Cardiac fibroblast (primary cell): Measurements from ENCODE around the gene FERMT3.

Experiments used
- DNase-seq, 2 donors: peaks; one replicate each; pipeline versions ENCODE4 v3.0.0 to v3.0.0-alpha.2; 2010; ENCODE audit warnings: low read depth in 2 of 2
- H3K4me3 ChIP-seq, 2 donors: replicated peaks in 1 of 2; 1 replicate in 1 of 2; 2 replicates in 1 of 2; pipeline ENCODE4 v1.5.1; 2011; ENCODE audit warnings: low read depth in 2 of 2, low read length in 2 of 2, mild to moderate bottlenecking in 2 of 2, moderate library complexity in 1 of 2
- CTCF ChIP-seq: IDR thresholded peaks from one replicate; pipeline ENCODE4 v1.5.1; 2011; ENCODE audit warnings: low read depth, mild to moderate bottlenecking, low read length, inconsistent platforms

FERMT3 gene

DNA sequence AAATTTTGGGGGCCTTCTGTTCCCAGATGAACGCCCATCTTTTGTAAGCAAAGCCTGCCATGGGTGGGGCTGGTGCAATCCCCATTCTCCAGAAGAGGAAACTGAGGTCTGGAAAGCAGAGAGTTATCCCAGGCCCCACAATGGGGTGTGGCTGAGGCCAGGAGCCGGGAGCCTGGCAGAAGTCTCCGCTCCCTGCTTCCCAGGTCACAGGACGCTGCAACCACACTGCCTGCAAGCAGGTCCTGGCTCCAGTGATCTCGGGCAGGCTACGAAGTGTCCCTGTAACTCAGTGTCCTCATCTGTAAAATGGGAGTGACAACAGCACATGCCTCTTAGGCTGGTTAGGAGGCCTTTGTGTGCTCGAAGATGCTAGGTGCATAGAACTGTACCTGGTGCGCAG is 46.5 kb downstream of the FERMT3 start:
- TF ChIP-seq CTCF: no peak
- peak overlapping the region; percentile 78 to 85 for H3K4me3 ChIP-seq
- DNase-seq: no peak

- no peak overlapping the region for H3K4me3 ChIP-seq
- no peak for DNase-seq
- no peak for TF ChIP-seq CTCF
Measured at GRCh38 chr11:64253481-64253880, 47.0 kb downstream of the FERMT3 start.

- no peak for TF ChIP-seq CTCF
- no peak for DNase-seq
- no peak overlapping the region for H3K4me3 ChIP-seq
Measured at GRCh38 chr11:64254326-64254725, 47.8 kb downstream of the FERMT3 start.

DNA sequence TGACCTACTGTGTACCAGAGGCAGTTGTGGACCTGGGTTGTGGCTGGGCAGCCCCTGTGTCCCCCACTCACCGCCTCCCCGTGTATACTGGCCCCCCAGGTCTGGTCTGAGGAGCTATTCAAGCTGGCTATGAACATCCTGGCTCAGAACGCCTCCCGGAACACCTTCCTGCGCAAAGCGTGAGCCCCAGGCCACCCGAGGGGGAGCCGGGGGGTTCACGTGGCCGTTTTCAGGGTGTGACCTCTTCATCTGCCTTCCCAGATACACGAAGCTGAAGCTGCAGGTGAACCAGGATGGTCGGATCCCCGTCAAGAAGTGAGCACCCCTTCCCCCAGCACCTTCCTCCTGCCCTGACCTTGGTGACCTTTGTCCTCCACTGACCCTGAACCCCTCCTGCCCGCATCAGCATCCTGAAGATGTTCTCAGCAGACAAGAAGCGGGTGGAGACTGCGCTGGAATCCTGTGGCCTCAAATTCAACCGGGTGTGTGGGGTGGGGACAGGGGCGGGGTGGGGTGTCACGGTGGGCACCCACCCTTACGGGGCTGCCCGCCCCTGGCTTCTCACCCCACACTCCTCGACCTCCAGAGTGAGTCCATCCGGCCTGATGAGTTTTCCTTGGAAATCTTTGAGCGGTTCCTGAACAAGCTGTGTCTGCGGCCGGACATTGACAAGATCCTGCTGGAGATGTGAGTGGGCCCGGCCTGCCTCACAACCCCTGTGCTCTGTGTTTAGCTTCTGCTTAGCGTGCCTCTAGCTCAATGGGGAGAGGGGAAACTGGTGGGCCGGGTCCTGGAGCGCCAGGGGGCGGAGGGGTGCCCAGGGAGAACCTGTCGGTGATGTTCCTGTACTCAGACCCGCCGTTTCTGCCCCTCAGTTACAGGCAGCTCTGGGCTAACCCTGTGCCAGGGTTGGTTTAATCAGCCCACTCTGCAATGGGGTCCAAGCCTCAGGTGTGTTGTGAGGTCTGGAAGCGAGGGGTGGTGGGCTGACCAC is 48.9 kb downstream of the FERMT3 start:
- no peak for TF ChIP-seq CTCF
- DNase-seq: no peak
- H3K4me3 ChIP-seq: no peak overlapping the region

- no peak overlapping the region for H3K4me3 ChIP-seq
- no peak for TF ChIP-seq CTCF
- no peak for DNase-seq
Measured at GRCh38 chr11:64256300-64256699, 49.8 kb downstream of the FERMT3 start.

DNA sequence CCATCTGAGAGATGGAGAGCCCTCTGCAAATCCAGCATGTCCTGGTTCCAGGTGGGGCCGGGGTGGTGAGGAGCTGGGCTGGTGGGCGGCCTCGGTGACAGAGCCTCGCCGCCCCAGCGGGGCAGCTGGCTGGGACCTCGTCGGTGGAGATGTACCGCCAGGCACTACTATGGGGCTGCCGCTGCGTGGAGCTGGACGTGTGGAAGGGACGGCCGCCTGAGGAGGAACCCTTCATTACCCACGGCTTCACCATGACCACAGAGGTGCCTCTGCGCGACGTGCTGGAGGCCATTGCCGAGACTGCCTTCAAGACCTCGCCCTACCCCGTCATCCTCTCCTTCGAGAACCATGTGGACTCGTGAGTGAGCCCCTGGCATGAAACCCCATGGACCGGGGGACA is 51.8 kb downstream of the FERMT3 start:
- no peak for TF ChIP-seq CTCF
- H3K4me3 ChIP-seq: no peak overlapping the region
- no peak for DNase-seq
